HG03378 (cell line): ENCODE measurements around the gene FLNC.

ENCODE experiments used
- ATAC-seq: cut with Tn5 transposase; IDR thresholded peaks from one replicate; pipeline ENCODE4 v1.9.1; 2021; ENCODE audit warnings: mild to moderate bottlenecking, moderate library complexity; ENCODE audit not compliant: unreplicated experiment

The FLNC gene

GRCh38 chr7:128844777-128845311, 14.6 kb downstream of the FLNC start:
- ATAC-seq, result no peak

GRCh38 chr7:128845475-128845874, 15.3 kb downstream of the FLNC start:
- ATAC-seq, result no peak

GRCh38 chr7:128845987-128846386, 15.8 kb downstream of the FLNC start:
- no peak for ATAC-seq

GRCh38 chr7:128846781-128847444, 16.7 kb downstream of the FLNC start:
- ATAC-seq, result no peak

GRCh38 chr7:128847721-128848211, 17.6 kb downstream of the FLNC start:
- no peak for ATAC-seq

GRCh38 chr7:128848289-128849155, 18.3 kb downstream of the FLNC start:
- no peak for ATAC-seq

- no peak for ATAC-seq
Measured at GRCh38 chr7:128849156-128849515, 18.9 kb downstream of the FLNC start.

- no peak for ATAC-seq
Measured at GRCh38 chr7:128849804-128850490, 19.7 kb downstream of the FLNC start.

- ATAC-seq, result no peak
Measured at GRCh38 chr7:128852537-128853254, 22.5 kb downstream of the FLNC start.

GRCh38 chr7:128853799-128854198, 23.6 kb downstream of the FLNC start:
- no peak for ATAC-seq

- ATAC-seq, result no peak
Measured at GRCh38 chr7:128854396-128854795, 24.2 kb downstream of the FLNC start.

- ATAC-seq, result no peak
Measured at GRCh38 chr7:128855559-128855958, 25.4 kb downstream of the FLNC start.

GRCh38 chr7:128856001-128856718, 26.0 kb downstream of the FLNC start:
- no peak for ATAC-seq

GRCh38 chr7:128858380-128859231, 28.4 kb downstream of the FLNC start:
- no peak for ATAC-seq

- no peak for ATAC-seq
Measured at GRCh38 chr7:128859232-128860157, 29.3 kb downstream of the FLNC start.

GRCh38 chr7:128860158-128861073, 30.2 kb downstream of the FLNC start:
- ATAC-seq, result no peak

- ATAC-seq, result no peak
Measured at GRCh38 chr7:128861957-128862570, 31.9 kb downstream of the FLNC start.
